Measurements from ENCODE around the gene FGF22. TPM values are rescaled to one million over a fixed set of nuclear protein-coding genes. Genes with fewer than 3 reads are reported as not detected.

The FGF22 gene
- total RNA-seq, 1 donor, result not detected

- Histone ChIP-seq H3K36me3 (ENCODE audit: insufficient read depth, low read length) (peaks cover 6% of the 10 kb centered on the region), H3K4me1 (ENCODE audit: insufficient read depth, low read length) (peaks cover 3% of the 10 kb centered on the region), H3K4me2 (ENCODE audit: insufficient read depth, low read length) (no peak overlapping the region), H3K9me3 (ENCODE audit: low read depth, low read length) (no peaks in the 10 kb centered on the region), H4K20me1 (ENCODE audit: insufficient read depth, low read length) (no peaks in the 10 kb centered on the region), H3K79me2 (ENCODE audit: insufficient read depth, low read length) (no peaks in the 10 kb centered on the region), H3K4me3 (ENCODE audit: insufficient read depth, low read length) (no peak overlapping the region), H3K27ac (ENCODE audit: low read depth, low read length) (no peak overlapping the region), H3K27me3 (ENCODE audit: insufficient read depth, low read length) (no peaks in the 10 kb centered on the region), H2AFZ (ENCODE audit: low read length) (no peak overlapping the region)
- no peak for TF ChIP-seq CTCF (IDR thresholded peaks at IDR 0.05; ENCODE audit: extremely low read depth, low read depth, low read length)
- peak; percentile 83 for DNase-seq (ENCODE audit: insufficient read length, low spot score, missing footprints)
These were observed 22.7 kb upstream of the FGF22 start for GRCh38 chr19:616747-617526.

GRCh38 chr19:617551-618246 is 22.0 kb upstream of the FGF22 start:
- Histone ChIP-seq H3K27me3 (ENCODE audit: insufficient read depth, low read length) (no peaks in the 10 kb centered on the region), H3K27ac (ENCODE audit: low read depth, low read length) (no peak overlapping the region), H3K9me3 (ENCODE audit: low read depth, low read length) (no peaks in the 10 kb centered on the region), H3K4me3 (ENCODE audit: insufficient read depth, low read length) (no peak overlapping the region), H3K4me2 (ENCODE audit: insufficient read depth, low read length) (no peak overlapping the region), H3K79me2 (ENCODE audit: insufficient read depth, low read length) (no peaks in the 10 kb centered on the region), H2AFZ (ENCODE audit: low read length) (no peak overlapping the region), H4K20me1 (ENCODE audit: insufficient read depth, low read length) (no peaks in the 10 kb centered on the region), H3K36me3 (ENCODE audit: insufficient read depth, low read length) (peaks cover 8% of the 10 kb centered on the region), H3K4me1 (ENCODE audit: insufficient read depth, low read length) (no peaks in the 10 kb centered on the region)
- no peak for TF ChIP-seq CTCF (IDR thresholded peaks at IDR 0.05; ENCODE audit: extremely low read depth, low read depth, low read length)
- peak; percentile 86 for DNase-seq (ENCODE audit: insufficient read length, low spot score, missing footprints)

- Histone ChIP-seq H3K79me2 (ENCODE audit: insufficient read depth, low read length) (no peaks in the 10 kb centered on the region), H3K36me3 (ENCODE audit: insufficient read depth, low read length) (peaks cover 8% of the 10 kb centered on the region), H3K27me3 (ENCODE audit: insufficient read depth, low read length) (no peaks in the 10 kb centered on the region), H3K9me3 (ENCODE audit: low read depth, low read length) (no peaks in the 10 kb centered on the region), H3K4me3 (ENCODE audit: insufficient read depth, low read length) (no peak overlapping the region), H3K4me1 (ENCODE audit: insufficient read depth, low read length) (no peaks in the 10 kb centered on the region), H4K20me1 (ENCODE audit: insufficient read depth, low read length) (no peaks in the 10 kb centered on the region), H2AFZ (ENCODE audit: low read length) (no peak overlapping the region), H3K27ac (ENCODE audit: low read depth, low read length) (no peak overlapping the region), H3K4me2 (ENCODE audit: insufficient read depth, low read length) (no peak overlapping the region)
- DNase-seq (ENCODE audit: insufficient read length, low spot score, missing footprints), result no peak
- no peak for TF ChIP-seq CTCF (IDR thresholded peaks at IDR 0.05; ENCODE audit: extremely low read depth, low read depth, low read length)
These were observed 21.4 kb upstream of the FGF22 start for GRCh38 chr19:618247-618619.

- H3K27me3 ChIP-seq (ENCODE audit: insufficient read depth, low read length), result no peaks in the 10 kb centered on the region
- no peaks in the 10 kb centered on the region for H3K9me3 ChIP-seq (ENCODE audit: low read depth, low read length)
- peaks cover 5% of the 10 kb centered on the region for H3K4me1 ChIP-seq (ENCODE audit: insufficient read depth, low read length)
- no peak for DNase-seq (ENCODE audit: insufficient read length, low spot score, missing footprints)
- H4K20me1 ChIP-seq (ENCODE audit: insufficient read depth, low read length), result peaks cover 5% of the 10 kb centered on the region
- peaks cover 8% of the 10 kb centered on the region for H3K36me3 ChIP-seq (ENCODE audit: insufficient read depth, low read length)
- TF ChIP-seq CTCF (IDR thresholded peaks at IDR 0.05; ENCODE audit: extremely low read depth, low read depth, low read length), result no peak
- H3K79me2 ChIP-seq (ENCODE audit: insufficient read depth, low read length), result no peaks in the 10 kb centered on the region
- no peak overlapping the region for H2AFZ ChIP-seq (ENCODE audit: low read length)
- no peak overlapping the region for H3K27ac ChIP-seq (ENCODE audit: low read depth, low read length)
- no peak overlapping the region for H3K4me3 ChIP-seq (ENCODE audit: insufficient read depth, low read length)
- H3K4me2 ChIP-seq (ENCODE audit: insufficient read depth, low read length), result no peak overlapping the region
These were observed 20.9 kb upstream of the FGF22 start for GRCh38 chr19:618674-619285.
